CMK (cell line): ENCODE measurements around the gene RABL6.
A peak's percentile ranks its signal among the peaks of the same experiment; 100 is the strongest.
"Not testable (repeated sequence)": the region's sequence is repeated elsewhere in the genome, so short reads cannot be mapped to it uniquely, and the experiment has no call there.

Experiments
- DNase-seq: peaks from one replicate; pipeline ENCODE4 v3.0.0-alpha.2; 2010; ENCODE audit warnings: low read depth

The RABL6 gene

GRCh38 chr9:136857581-136858412, 50.0 kb downstream of the RABL6 start:
- DNase-seq: no peak

DNA sequence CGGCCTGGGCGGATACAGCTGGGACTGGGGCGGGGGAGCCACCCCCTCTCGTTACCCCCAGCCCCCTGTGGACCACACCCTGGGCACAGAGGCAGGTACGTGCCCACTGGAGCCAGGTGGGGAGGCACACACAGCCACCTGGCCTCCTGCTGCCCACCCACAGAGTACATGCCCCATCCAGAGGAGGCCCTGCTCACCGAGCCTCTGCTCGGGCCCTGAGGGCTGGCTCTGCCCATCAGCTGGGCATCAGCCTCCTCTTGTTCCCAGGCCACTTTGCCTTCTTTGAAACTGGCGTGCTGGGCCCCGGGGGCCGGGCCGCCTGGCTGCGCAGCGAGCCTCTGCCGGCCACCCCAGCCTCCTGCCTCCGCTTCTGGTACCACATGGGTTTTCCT, 50.7 kb downstream of the RABL6 start:
- no peak for DNase-seq

- DNase-seq: no peak
These were observed 51.4 kb downstream of the RABL6 start for GRCh38 chr9:136858844-136859757.

- no peak for DNase-seq
These were observed 52.8 kb downstream of the RABL6 start for GRCh38 chr9:136860529-136860928.

DNA sequence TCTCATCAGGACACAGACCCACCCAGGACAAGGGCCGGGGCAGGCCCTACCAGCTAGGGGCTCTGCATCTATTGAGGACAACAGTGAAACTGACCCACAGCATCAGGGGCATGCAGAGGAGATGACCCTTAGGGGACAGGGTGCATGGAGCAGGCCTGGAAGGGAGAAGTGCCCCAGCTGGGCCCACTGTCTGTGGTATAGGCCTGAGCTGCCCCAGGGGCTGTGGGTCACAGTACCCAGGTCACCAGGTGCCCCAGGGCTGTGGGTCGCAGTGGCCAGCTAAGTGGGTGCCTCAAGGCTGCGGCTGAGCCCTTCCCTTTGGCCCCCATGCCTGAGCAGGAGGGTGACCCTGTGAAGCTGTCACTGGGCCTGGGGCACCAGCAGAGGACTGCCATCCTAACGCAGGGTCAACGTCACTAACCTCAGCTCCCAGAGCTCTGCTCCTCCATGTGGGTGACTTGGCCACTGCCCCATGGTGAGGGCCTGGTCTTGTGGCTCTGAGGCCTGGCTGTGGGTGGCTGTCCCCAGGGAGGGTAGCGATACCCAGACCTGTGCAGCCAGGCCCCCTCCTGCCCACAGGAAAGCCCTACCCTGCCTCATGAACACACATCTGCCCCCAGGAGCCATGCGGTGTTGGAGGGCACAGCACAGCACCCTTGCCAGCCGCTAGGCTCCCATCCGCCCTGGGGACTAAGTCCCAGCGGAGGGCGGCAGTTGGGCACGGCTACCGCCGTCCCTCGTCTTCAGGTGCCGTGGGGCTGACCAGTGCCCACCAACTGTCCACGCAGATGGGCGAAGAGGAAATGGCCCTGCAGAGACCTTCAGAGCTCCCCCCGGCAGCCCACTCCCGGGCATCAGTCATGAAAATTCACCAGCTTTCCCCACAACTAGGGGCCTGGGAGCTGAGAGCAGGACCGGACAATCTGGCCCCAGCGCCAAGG, 53.5 kb downstream of the RABL6 start:
- DNase-seq: no peak

DNA sequence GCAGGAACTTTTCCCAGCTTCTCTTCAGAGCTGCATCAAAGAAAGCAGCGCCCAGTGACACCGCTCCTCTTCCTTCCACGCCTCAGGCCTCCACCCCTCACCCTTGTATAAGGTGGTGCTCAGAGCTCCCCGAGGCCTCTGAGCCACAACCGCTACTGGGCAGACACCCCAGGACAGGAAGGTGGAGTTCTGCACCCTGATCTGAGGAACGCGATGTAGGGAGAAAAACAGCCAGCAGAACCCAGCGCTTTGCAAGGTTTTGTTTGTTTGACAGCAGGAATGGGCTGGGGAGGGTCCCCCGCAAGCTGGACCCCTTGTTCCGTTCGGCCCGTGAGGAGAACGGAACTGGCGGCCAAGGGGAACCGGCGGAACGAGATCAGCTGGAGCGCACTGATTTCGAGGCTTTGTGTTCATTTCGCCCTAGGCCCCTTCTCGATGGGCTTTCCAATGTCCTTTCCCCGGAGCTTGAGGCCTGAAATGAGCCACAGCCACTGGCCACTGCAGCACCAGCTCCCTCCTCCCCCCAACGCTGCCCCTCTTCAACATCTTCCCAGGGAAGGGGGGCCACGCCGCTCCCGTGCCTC, 54.2 kb downstream of the RABL6 start:
- no peak for DNase-seq

GRCh38 chr9:136862849-136863622, 55.3 kb downstream of the RABL6 start:
- no peak for DNase-seq

DNA sequence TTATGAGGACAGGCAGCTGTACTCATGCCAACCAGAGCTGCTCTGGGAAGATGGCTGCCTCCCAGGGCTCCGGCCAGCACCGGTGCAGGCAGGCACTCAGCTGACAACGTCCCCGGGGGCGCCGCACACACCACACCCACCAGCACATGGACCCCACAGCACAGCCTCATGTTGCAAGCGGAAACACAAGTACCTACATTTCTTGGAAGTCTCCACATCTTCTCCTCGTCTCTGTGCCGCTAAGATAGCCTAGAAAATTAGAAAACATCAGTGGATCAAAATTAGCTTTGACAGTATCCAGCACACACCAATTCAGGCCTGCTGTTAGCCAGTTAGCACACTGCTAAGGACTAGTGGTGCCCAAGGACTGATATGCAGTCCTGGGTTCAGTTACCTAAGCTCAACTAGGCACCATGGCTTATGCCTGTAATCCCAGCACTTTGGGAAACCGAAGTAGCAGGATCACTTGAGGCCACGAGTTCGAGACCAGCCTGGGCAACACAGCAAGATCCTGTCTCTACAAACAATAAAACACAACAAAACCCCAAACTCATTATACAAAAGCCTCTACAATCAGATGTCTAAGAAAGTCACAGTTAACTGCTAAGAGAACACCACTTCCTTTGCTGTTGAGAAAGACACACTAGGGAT, 56.0 kb downstream of the RABL6 start:
- no peak for DNase-seq

GRCh38 chr9:136865041-136865767, 57.5 kb downstream of the RABL6 start:
- no peak for DNase-seq

DNA sequence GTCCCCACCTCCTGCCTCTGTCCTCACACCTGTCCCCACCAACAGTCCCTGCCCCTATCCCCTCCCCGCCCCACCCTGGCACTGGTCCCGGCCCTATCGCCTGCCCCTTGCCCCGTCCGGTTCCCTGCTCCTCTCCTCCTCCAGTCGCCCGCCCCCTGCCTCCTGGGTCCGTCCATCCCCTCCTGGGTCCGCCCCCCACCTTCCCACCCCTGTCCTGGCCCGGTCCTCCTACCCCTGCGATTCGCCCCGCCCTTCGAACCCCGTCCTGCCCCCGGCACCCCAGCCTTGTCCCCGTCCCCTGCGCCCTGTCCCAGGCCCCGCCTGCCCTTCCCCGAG, 58.0 kb downstream of the RABL6 start:
- DNase-seq: peak; percentile 56

GRCh38 chr9:136866898-136867421, 59.2 kb downstream of the RABL6 start:
- DNase-seq: not testable (repeated sequence)

DNA sequence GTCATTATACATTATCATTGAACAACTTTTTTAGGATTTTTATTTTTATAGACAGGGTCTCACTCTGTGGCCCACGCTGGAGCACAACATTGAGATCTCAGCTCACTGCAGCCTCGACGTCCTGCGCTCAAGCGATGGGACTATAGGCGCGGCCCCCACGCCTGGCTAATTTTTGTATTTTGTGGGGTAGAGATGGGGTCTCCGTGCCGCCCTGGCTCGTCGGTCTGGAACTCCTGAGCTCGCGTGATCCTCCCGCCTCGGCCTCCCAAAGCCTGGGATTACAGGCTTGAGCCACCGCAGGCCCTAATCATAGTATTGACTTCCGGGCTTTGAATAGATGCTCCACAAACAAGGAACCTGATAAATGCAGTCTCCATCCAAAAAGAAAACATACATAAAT, 59.7 kb downstream of the RABL6 start:
- no peak for DNase-seq

- DNase-seq: no peak
These were observed 60.2 kb downstream of the RABL6 start for GRCh38 chr9:136867917-136868316.

DNA sequence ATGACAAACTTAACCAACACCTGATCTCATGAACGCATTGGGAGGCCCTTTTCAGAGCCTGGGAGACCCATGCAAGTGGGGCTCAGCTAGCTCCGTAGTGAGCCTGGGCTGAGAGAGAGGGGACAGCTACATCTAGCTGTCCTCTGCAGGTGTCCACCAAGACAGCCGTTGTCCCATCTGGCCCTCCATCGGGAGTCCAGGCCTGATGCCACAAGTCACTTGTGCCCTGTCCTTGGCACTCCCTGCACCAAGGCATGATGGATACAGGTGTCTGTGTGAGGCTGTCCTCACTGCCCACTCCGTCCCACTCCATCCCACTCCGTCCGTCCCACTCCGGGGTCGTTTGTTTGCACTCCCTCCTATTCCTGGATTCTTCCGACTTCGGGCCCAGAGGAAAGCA, 60.9 kb downstream of the RABL6 start:
- DNase-seq: no peak

GRCh38 chr9:136869611-136870010, 61.9 kb downstream of the RABL6 start:
- DNase-seq: not testable (repeated sequence)

DNA sequence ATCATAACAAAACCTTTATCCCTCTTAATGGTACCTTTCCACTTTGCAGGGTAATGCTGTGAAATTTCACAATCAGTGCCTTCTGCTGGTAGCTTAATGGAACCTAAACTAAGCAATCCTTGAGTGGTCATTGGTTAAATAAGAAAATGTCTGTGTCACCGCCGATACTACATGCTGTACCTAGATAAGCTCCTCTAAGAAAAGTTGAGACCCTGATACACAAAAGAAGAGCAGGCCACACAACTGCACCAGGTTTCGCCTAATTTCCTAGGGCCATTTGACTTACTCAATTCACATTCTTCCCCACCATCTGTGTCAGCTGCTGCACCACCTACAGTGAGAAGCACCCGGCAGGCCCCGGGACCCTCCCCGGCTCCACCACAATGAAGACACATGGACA, 67.4 kb downstream of the RABL6 start:
- no peak for DNase-seq

DNA sequence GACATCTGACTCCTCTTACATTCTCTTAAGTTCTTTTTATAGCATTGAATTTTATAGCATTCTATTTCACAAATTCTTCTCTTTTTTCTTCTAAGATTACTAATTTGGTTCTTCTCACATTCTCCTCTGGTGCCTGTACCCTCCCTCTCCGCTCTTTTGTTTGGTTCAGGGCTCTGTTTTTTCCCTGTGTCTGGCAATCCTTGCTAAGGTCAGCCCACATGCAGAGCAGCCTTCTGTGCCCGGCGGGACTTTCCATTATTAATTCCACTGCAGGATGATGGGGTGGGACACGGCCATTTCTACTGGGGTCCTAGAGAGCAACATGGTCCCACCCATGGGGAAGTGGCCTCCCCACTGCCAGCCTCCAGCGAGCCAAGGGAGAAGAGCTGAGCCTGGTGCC, 68.7 kb downstream of the RABL6 start:
- DNase-seq: no peak

- DNase-seq: no peak
These were observed 72.9 kb downstream of the RABL6 start for GRCh38 chr9:136880651-136881050.

DNA sequence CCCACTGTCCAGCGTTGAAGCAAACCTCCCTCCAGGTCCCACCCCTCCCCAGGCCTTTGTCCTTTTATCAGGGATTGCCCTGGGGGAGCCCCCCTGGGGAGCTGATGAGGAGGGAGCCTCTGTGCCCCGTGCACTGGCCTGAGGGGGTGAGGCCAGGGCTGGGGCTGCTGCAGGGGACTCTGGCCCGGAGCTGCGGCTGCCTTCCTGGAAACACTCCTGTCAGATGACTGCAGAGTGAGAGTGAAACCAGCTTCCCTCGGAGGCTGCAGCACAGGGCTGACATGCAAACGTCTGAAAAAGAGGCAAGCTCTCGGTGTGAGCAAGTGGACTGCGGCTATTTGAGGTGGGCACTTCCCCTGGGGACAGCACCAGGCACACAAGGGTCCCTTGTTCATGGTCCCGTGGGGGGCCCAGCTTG, 74.0 kb downstream of the RABL6 start:
- DNase-seq: no peak
